Natural killer cell (primary cell): Measurements from ENCODE around the gene MYH7. TPM values are rescaled to one million over a fixed set of nuclear protein-coding genes. Genes with fewer than 3 reads are reported as not detected.

Experiments
- ATAC-seq, 3 donors: fragments of 150-1000 bp in 2 of 3; fragments of 200-7000 bp in 1 of 3; cut with Tn5 transposase; 1 replicate in 1 of 3; 2 replicates in 2 of 3; pipeline ENCODE4 v1.10.0; 2021; ENCODE audit warnings: mild to moderate bottlenecking in 2 of 3, moderate library complexity in 2 of 3
- DNase-seq, 2 donors: peaks; one replicate each; pipeline versions ENCODE4 v3.0.0 to v3.0.0-alpha.2; 2013 to 2021; ENCODE audit warnings: mixed read lengths in 1 of 2
- H3K27ac ChIP-seq: one replicate; pipeline ENCODE4 v1.5.1; 2013; ENCODE audit warnings: mild to moderate bottlenecking, low read length
- H3K27me3 ChIP-seq: one replicate; pipeline ENCODE4 v1.6.1; 2013; ENCODE audit warnings: low read length; ENCODE audit not compliant: control insufficient read depth, insufficient read depth
- H3K36me3 ChIP-seq: one replicate; pipeline ENCODE4 v1.6.1; 2013; ENCODE audit warnings: low read length; ENCODE audit not compliant: control insufficient read depth, insufficient read depth
- H3K4me1 ChIP-seq: one replicate; pipeline ENCODE4 v1.6.1; 2013; ENCODE audit warnings: low read length; ENCODE audit not compliant: control insufficient read depth, insufficient read depth
- H3K4me3 ChIP-seq: one replicate; pipeline ENCODE4 v1.5.1; 2013; ENCODE audit warnings: low read length
- H3K9me3 ChIP-seq: one replicate; pipeline ENCODE4 v1.6.1; 2013; ENCODE audit warnings: low read length; ENCODE audit not compliant: control insufficient read depth, insufficient read depth
- H3K27ac Mint-ChIP-seq, 2 donors: one replicate each; pipeline ENCODE4 v1.8.0; 2022; ENCODE audit warnings: mild to moderate bottlenecking in 2 of 2, mixed read lengths in 2 of 2, moderate library complexity in 1 of 2
- H3K27me3 Mint-ChIP-seq, 2 donors: one replicate each; pipeline ENCODE4 v1.8.0; 2022; ENCODE audit warnings: low read depth in 2 of 2, mixed read lengths in 2 of 2
- H3K36me3 Mint-ChIP-seq: one replicate; pipeline ENCODE4 v1.8.0; 2022; ENCODE audit warnings: mixed read lengths
- H3K4me1 Mint-ChIP-seq, 2 donors: one replicate each; pipeline ENCODE4 v1.8.0; 2022; ENCODE audit warnings: mixed read lengths in 2 of 2
- H3K4me3 Mint-ChIP-seq: one replicate; pipeline ENCODE4 v1.8.0; 2022; ENCODE audit warnings: mild to moderate bottlenecking, moderate library complexity, mixed read lengths
- H3K9me3 Mint-ChIP-seq, 2 donors: one replicate each; pipeline ENCODE4 v1.8.0; 2022; ENCODE audit warnings: mixed read lengths in 2 of 2
- WGBS: methylation state at CpG from one replicate; pipeline ENCODE4 v1.1.7; 2013; ENCODE audit warnings: missing lambda C conversion rate; ENCODE audit not compliant: insufficient coverage; 5-methylcytosine and 5-hydroxymethylcytosine counted together
- intact Hi-C: fragments of 100-400 bp; cut with micrococcal nuclease; formaldehyde crosslinking; loops from one replicate; pipeline ENCODE4 v1.14.2; 2022
- total RNA-seq, 4 donors: library from RNA; stranded (reverse); fragments of 120-200 nt in 1 of 4; gene quantifications; one replicate each; pipeline versions ENCODE4 v1.2.3 to v1.2.4, GENCODE V29; 2013 to 2022
- TF ChIP-seq, protein P1 (sequence below): fragments of 200-600 bp; IDR thresholded peaks from one replicate; pipeline ENCODE4 v1.8.0; 2022; ENCODE audit warnings: antibody characterized with exemption

Gene MYH7
- total RNA-seq, 3 donors from 2014 or later (not counting 1 experiment from before 2014, with no cell fraction given) = not detected

DNA sequence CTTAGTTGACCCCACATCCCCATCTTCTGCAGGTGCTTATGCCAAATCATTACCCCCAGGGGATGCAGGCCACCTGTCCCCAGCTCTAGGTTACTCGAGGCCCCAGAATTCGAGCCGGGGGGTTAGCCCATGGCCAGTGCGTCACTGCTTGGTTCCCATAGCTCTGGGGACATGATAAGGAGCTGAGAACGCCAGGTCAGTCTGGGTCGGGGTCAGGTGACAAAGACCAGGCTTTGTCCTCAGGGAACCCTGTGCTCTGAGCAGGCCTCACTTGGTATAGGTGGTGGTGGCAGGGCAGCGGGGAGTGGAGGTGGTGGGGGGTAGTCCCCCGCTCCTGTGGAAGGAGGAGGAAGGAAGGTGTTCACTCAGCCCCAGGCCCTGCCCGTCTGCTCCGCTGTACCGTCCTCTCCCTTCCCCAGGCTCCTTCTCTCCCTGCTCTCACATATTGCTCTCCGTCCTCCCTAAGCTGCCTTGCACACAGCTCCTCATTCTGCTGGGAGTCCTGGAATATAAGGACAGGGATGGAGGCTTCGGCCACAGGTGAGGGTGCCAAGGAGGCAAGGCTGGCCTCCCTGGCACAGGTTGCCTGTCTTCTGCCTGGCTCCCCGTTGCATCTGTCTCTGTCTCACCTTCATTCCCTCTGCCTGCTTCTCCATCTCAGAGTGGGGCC lies 25.4 kb downstream of the MYH7 start:
- no peak overlapping the region for H3K4me3 Mint-ChIP-seq
- H3K9me3 Mint-ChIP-seq = no peaks in the 10 kb centered on the region
- whole genome bisulfite sequencing = 82% methylated on average over 13 of the region's 14 CpGs

DNA sequence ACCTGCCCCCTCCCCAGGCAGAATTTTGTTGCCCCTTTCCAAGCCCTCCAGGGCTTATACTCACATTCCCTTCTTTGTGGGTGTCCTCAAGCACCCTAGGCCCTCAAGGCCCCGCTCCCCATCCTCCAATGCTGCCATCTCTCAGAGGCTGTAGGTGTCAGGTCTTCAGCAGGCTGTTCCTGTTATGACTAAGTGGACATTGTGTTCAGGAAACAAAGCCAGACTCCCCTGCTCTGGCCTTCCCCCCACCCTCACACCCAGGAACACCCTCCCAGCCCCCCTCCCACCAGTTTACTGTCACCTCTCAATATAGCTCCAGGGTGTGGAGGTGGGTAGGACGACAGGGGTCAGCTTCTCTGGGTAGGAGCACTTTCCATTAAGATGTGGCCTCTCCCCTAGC lies 26.0 kb downstream of the MYH7 start:
- no peak for ATAC-seq
- 68% methylated on average over 2 of the region's 2 CpGs for WGBS
- Histone ChIP-seq H3K4me1 (no peaks in the 10 kb centered on the region), H3K27me3 (no peaks in the 10 kb centered on the region), H3K9me3 (no peaks in the 10 kb centered on the region), H3K27ac (no peak overlapping the region), H3K4me3 (no peak overlapping the region), H3K36me3 (no peaks in the 10 kb centered on the region)
- H3K4me1 Mint-ChIP-seq = no peaks in the 10 kb centered on the region
- no peak overlapping the region for H3K4me3 Mint-ChIP-seq
- TF ChIP-seq, protein P1, sequence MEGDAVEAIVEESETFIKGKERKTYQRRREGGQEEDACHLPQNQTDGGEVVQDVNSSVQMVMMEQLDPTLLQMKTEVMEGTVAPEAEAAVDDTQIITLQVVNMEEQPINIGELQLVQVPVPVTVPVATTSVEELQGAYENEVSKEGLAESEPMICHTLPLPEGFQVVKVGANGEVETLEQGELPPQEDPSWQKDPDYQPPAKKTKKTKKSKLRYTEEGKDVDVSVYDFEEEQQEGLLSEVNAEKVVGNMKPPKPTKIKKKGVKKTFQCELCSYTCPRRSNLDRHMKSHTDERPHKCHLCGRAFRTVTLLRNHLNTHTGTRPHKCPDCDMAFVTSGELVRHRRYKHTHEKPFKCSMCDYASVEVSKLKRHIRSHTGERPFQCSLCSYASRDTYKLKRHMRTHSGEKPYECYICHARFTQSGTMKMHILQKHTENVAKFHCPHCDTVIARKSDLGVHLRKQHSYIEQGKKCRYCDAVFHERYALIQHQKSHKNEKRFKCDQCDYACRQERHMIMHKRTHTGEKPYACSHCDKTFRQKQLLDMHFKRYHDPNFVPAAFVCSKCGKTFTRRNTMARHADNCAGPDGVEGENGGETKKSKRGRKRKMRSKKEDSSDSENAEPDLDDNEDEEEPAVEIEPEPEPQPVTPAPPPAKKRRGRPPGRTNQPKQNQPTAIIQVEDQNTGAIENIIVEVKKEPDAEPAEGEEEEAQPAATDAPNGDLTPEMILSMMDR = no peak
- intact Hi-C loops = no loop called here
- no peaks in the 10 kb centered on the region for H3K9me3 Mint-ChIP-seq
- no peaks in the 10 kb centered on the region for H3K36me3 Mint-ChIP-seq
- H3K27ac Mint-ChIP-seq = no peak overlapping the region
- no peak for DNase-seq
- peaks cover 8% of the 10 kb centered on the region in 2 donors for H3K27me3 Mint-ChIP-seq

More for the DNA sequence above, 25.4 kb downstream of the MYH7 start:
- H3K27me3 ChIP-seq = no peaks in the 10 kb centered on the region
- DNase-seq (no peak), ATAC-seq (no peak)
- H3K36me3 ChIP-seq = no peaks in the 10 kb centered on the region
- no peaks in the 10 kb centered on the region for H3K4me1 Mint-ChIP-seq
- H3K9me3 ChIP-seq = no peaks in the 10 kb centered on the region
- intact Hi-C loops = no loop called here
- H3K27ac ChIP-seq = no peak overlapping the region
- TF ChIP-seq, protein P1 = no peak
- H3K27me3 Mint-ChIP-seq = peaks cover 8% of the 10 kb centered on the region in 2 donors
- no peak overlapping the region for H3K4me3 ChIP-seq
- no peaks in the 10 kb centered on the region for H3K4me1 ChIP-seq
- no peak overlapping the region for H3K27ac Mint-ChIP-seq
- no peaks in the 10 kb centered on the region for H3K36me3 Mint-ChIP-seq

GRCh38 chr14:23408307-23408630 lies 27.2 kb downstream of the MYH7 start:
- Histone ChIP-seq H3K27me3 (no peaks in the 10 kb centered on the region), H3K9me3 (no peaks in the 10 kb centered on the region), H3K4me1 (no peaks in the 10 kb centered on the region), H3K27ac (no peak overlapping the region), H3K36me3 (no peaks in the 10 kb centered on the region), H3K4me3 (no peak overlapping the region)
- 74% methylated on average over 5 of the region's 5 CpGs for WGBS
- H3K4me3 Mint-ChIP-seq = no peak overlapping the region
- H3K27ac Mint-ChIP-seq = no peak overlapping the region
- no peaks in the 10 kb centered on the region for H3K4me1 Mint-ChIP-seq
- intact Hi-C loops = no loop called here
- H3K27me3 Mint-ChIP-seq = peaks cover 8% of the 10 kb centered on the region in 2 donors
- H3K9me3 Mint-ChIP-seq = no peaks in the 10 kb centered on the region
- TF ChIP-seq, protein P1 = no peak
- no peaks in the 10 kb centered on the region for H3K36me3 Mint-ChIP-seq
- ATAC-seq (no peak), DNase-seq (no peak)
